Coronary artery (tissue), 2 donors: Measurements from ENCODE around the gene MEAK7.

Experiments
- DNase-seq: peaks from one replicate; pipeline ENCODE4 v3.0.0-alpha.2; 2017; ENCODE audit warnings: low spot score
- H3K27ac ChIP-seq, 2 donors: fragments of 200-600 bp; sonication (generic); one replicate each; pipeline ENCODE4 v1.5.1; 2016 to 2019
- H3K4me3 ChIP-seq: fragments of 200-600 bp; sonication (generic); 2 replicates; pipeline ENCODE4 v1.5.1; 2016; ENCODE audit warnings: mild to moderate bottlenecking, moderate library complexity
- CTCF ChIP-seq: fragments of 200-600 bp; sonication (generic); IDR thresholded peaks from one replicate; pipeline ENCODE4 v1.5.1; 2019; ENCODE audit warnings: antibody characterized with exemption

The MEAK7 gene

GRCh38 chr16:84532855-84533486 is 28.5 kb upstream of the MEAK7 start:
- H3K4me3 ChIP-seq: no peak overlapping the region
- peak overlapping the region; percentile 40 to 74 for H3K27ac ChIP-seq
- no peak for DNase-seq
- no peak for TF ChIP-seq CTCF

- DNase-seq: peak; percentile 85
- peak overlapping the region; percentile 40 to 74 for H3K27ac ChIP-seq
- no peak for TF ChIP-seq CTCF
- peak overlapping the region; percentile 22 for H3K4me3 ChIP-seq
Observed at GRCh38 chr16:84532291-84532724, 27.8 kb upstream of the MEAK7 start.

GRCh38 chr16:84531671-84532111 is 27.2 kb upstream of the MEAK7 start:
- H3K4me3 ChIP-seq: peak overlapping the region; percentile 22
- TF ChIP-seq CTCF: no peak
- peak overlapping the region in 1 of 2 donors; percentile 74 for H3K27ac ChIP-seq
- DNase-seq: no peak

GRCh38 chr16:84530590-84530989 is 26.1 kb upstream of the MEAK7 start:
- no peak for TF ChIP-seq CTCF
- no peak for DNase-seq
- Histone ChIP-seq H3K27ac (no peak overlapping the region), H3K4me3 (no peak overlapping the region)

- Histone ChIP-seq H3K4me3 (no peak overlapping the region), H3K27ac (no peak overlapping the region)
- TF ChIP-seq CTCF: no peak
- no peak for DNase-seq
Observed at GRCh38 chr16:84529607-84530006, 25.1 kb upstream of the MEAK7 start.

GRCh38 chr16:84528322-84528721 is 23.9 kb upstream of the MEAK7 start:
- TF ChIP-seq CTCF: no peak
- Histone ChIP-seq H3K27ac (peak overlapping the region in 1 of 2 donors; percentile 79), H3K4me3 (no peak overlapping the region)
- no peak for DNase-seq

GRCh38 chr16:84527532-84528269 is 23.2 kb upstream of the MEAK7 start:
- no peak for DNase-seq
- Histone ChIP-seq H3K27ac (peak overlapping the region; percentile 61 to 79), H3K4me3 (peak overlapping the region; percentile 60)
- TF ChIP-seq CTCF: no peak
